Endodermal cell (in vitro differentiated cells): Measurements from ENCODE around the gene SUN2. TPM values are rescaled to one million over a fixed set of nuclear protein-coding genes. Genes with fewer than 3 reads are reported as not detected.

Source experiments
- DNase-seq: peaks from one replicate; pipeline ENCODE4 v3.0.0-alpha.2; 2017
- H3K27ac ChIP-seq: 2 replicates; pipeline ENCODE4 v1.5.1; 2013; ENCODE audit warnings: mild to moderate bottlenecking, low read depth, low read length, moderate library complexity
- H3K27me3 ChIP-seq: 2 replicates; pipeline ENCODE4 v1.6.1; 2013; ENCODE audit warnings: mild to moderate bottlenecking, low read length, moderate library complexity; ENCODE audit not compliant: insufficient read depth, control insufficient read depth, poor library complexity, severe bottlenecking
- H3K36me3 ChIP-seq: 2 replicates; pipeline ENCODE4 v1.7.0; 2013; ENCODE audit warnings: mild to moderate bottlenecking, low read length, moderate library complexity; ENCODE audit not compliant: control insufficient read depth, insufficient read depth
- H3K4me1 ChIP-seq: one replicate; pipeline ENCODE4 v1.7.0; 2013; ENCODE audit warnings: low read length; ENCODE audit not compliant: control insufficient read depth, insufficient read depth
- H3K4me3 ChIP-seq: 2 replicates; pipeline ENCODE4 v1.5.1; 2013; ENCODE audit warnings: mild to moderate bottlenecking, low read length, moderate library complexity
- H3K9ac ChIP-seq: 2 replicates; pipeline ENCODE4 v1.6.1; 2013; ENCODE audit warnings: mild to moderate bottlenecking, low read length, moderate library complexity; ENCODE audit not compliant: poor library complexity, severe bottlenecking; ENCODE audit errors: extremely low read depth
- H3K9me3 ChIP-seq: 2 replicates; pipeline ENCODE4 v1.6.1; 2013; ENCODE audit warnings: mild to moderate bottlenecking, low read length, moderate library complexity; ENCODE audit not compliant: control insufficient read depth
- H3K27ac Mint-ChIP-seq: 2 replicates; pipeline ENCODE4 v1.8.0; 2020; ENCODE audit warnings: mixed read lengths
- H3K27me3 Mint-ChIP-seq: 2 replicates; pipeline ENCODE4 v1.8.0; 2021; ENCODE audit warnings: mild to moderate bottlenecking, mixed read lengths; ENCODE audit not compliant: insufficient read depth
- H3K36me3 Mint-ChIP-seq: 2 replicates; pipeline ENCODE4 v1.8.0; 2020; ENCODE audit warnings: low read depth, mixed read lengths
- H3K4me1 Mint-ChIP-seq: 2 replicates; pipeline ENCODE4 v1.8.0; 2020; ENCODE audit warnings: mixed read lengths
- H3K4me3 Mint-ChIP-seq: 2 replicates; pipeline ENCODE4 v1.8.0; 2020; ENCODE audit warnings: mild to moderate bottlenecking, moderate library complexity, mixed read lengths
- H3K9me3 Mint-ChIP-seq: 2 replicates; pipeline ENCODE4 v1.8.0; 2020; ENCODE audit warnings: mild to moderate bottlenecking, mixed read lengths
- CTCF ChIP-seq: fragments of 200-600 bp; sonication (generic); conservative IDR thresholded peaks from 2 replicates; pipeline ENCODE4 v1.5.0; 2021; ENCODE audit warnings: antibody characterized with exemption, mild to moderate bottlenecking
- WGBS, 2 experiments: methylation state at CpG; one replicate each; pipeline versions ENCODE4 v1.1.5 to v1.1.7; 2013; ENCODE audit warnings: missing lambda C conversion rate in 2 of 2, mixed read lengths in 1 of 2; ENCODE audit not compliant: insufficient coverage in 1 of 2, insufficient read length in 1 of 2; 5-methylcytosine and 5-hydroxymethylcytosine counted together
- total RNA-seq, 2 donors: library from RNA; stranded (reverse); fragmentation: NEBNext Ultra II Directional in 1 of 2; extraction: Animal tissue kit (Norgen Biotek cat#: 25700) in 1 of 2; gene quantifications; 2 replicates in 1 of 2; 3 replicates in 1 of 2; pipeline ENCODE4 v1.2.1, GENCODE V29; 2021

SUN2 gene
- total RNA-seq, 2 donors from 2014 or later: 23.0 to 32.4 TPM

- Histone ChIP-seq H3K4me1 (no peaks in the 10 kb centered on the region), H3K27ac (no peak overlapping the region), H3K9me3 (no peaks in the 10 kb centered on the region), H3K27me3 (peaks cover 11% of the 10 kb centered on the region), H3K36me3 (no peaks in the 10 kb centered on the region), H3K9ac (no peak overlapping the region), H3K4me3 (no peak overlapping the region)
- Mint-ChIP-seq H3K4me3 (no peak overlapping the region), H3K9me3 (peaks cover 2% of the 10 kb centered on the region), H3K4me1 (no peaks in the 10 kb centered on the region), H3K27me3 (peaks cover 85% of the 10 kb centered on the region), H3K36me3 (no peaks in the 10 kb centered on the region), H3K27ac (no peak overlapping the region)
- no peak for TF ChIP-seq CTCF
- 90 to 91% methylated on average over 4 to 6 of the region's 6 CpGs for WGBS, 2 experiments
- DNase-seq: no peak
Measured at GRCh38 chr22:38799265-38800002, 43.6 kb upstream of the SUN2 start.

DNA sequence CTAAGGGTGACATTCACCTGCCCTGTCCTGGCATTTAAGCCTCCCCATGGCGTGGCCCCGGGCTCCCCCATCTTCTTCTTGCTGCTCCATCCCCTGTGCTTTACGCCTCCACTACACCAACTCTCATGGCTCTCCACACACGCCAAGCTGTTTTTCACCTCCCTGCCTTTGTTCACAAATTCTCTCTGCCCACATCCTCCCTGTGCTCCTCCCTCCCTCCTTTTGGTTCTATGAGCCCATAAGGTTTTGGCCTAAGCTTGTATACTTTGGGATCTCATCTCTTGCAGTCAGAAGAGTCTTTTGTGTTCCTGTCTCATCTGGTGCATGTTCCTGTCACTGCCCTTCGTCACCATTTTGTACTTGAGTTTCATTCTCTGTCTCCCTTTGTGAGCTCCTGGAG is 42.7 kb upstream of the SUN2 start:
- peaks cover 11% of the 10 kb centered on the region for H3K27me3 ChIP-seq
- H3K36me3 ChIP-seq: no peaks in the 10 kb centered on the region
- Mint-ChIP-seq H3K27me3 (peaks cover 78% of the 10 kb centered on the region), H3K27ac (no peak overlapping the region), H3K4me3 (no peak overlapping the region), H3K4me1 (no peaks in the 10 kb centered on the region), H3K9me3 (peaks cover 2% of the 10 kb centered on the region), H3K36me3 (no peaks in the 10 kb centered on the region)
- 80 to 86% methylated on average over 5 of the region's 5 CpGs for WGBS, 2 experiments
- DNase-seq: no peak
- no peak overlapping the region for H3K9ac ChIP-seq
- H3K4me3 ChIP-seq: no peak overlapping the region
- no peaks in the 10 kb centered on the region for H3K9me3 ChIP-seq
- no peaks in the 10 kb centered on the region for H3K4me1 ChIP-seq
- no peak for TF ChIP-seq CTCF
- H3K27ac ChIP-seq: no peak overlapping the region

DNA sequence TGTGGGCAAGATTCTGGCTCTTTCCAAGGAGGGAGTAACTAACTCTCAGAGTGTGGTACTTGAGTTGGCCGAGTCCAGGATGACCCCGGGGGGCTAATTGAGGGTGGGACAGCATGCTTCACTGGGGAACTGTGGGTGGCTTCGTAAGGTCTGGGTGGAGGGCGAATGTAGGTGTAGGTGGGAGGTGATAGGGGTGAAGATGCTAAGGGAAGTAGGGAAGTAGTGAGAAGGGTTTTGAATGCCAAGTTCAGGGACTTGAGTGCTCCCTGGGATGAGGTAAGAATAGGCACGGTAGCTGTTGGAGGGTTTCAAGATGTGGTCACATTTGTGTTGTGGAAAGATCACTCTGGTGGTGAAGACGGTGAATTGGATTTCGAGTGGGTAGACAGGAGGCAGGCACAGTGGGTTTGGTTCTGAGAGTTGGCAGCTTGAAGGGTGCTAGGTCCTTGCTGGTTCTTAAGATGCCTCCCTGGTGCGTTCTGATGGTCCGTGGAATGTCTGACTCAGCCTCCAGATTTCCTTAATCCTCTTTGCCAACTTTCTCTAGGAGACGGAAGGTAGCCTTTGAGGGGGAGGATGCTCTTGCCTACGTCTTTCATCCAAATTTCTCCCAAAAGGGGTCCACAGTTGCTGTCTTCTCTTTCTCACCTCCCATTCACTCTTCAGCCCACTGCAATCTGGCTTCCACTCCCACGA is 40.6 kb upstream of the SUN2 start:
- peaks cover 4% of the 10 kb centered on the region for H3K4me1 Mint-ChIP-seq
- no peak overlapping the region for H3K27ac Mint-ChIP-seq
- no peaks in the 10 kb centered on the region for H3K27me3 ChIP-seq
- WGBS, 2 experiments: 85 to 97% methylated on average over 6 to 12 of the region's 12 CpGs
- no peak for DNase-seq
- H3K27me3 Mint-ChIP-seq: peaks cover 62% of the 10 kb centered on the region
- peaks cover 2% of the 10 kb centered on the region for H3K9me3 Mint-ChIP-seq
- no peak overlapping the region for H3K27ac ChIP-seq
- H3K36me3 Mint-ChIP-seq: no peaks in the 10 kb centered on the region
- no peaks in the 10 kb centered on the region for H3K36me3 ChIP-seq
- H3K4me3 ChIP-seq: no peak overlapping the region
- no peak for TF ChIP-seq CTCF
- no peak overlapping the region for H3K9ac ChIP-seq
- H3K4me3 Mint-ChIP-seq: no peak overlapping the region
- H3K4me1 ChIP-seq: no peaks in the 10 kb centered on the region
- H3K9me3 ChIP-seq: no peaks in the 10 kb centered on the region
